Activated T-helper 17 cell treated with anti-CD3 and anti-CD28 coated beads, Interleukin-2, amount 50 U/mL, for 72 hours (primary cell): ENCODE results near the gene UFC1. TPM values are rescaled to one million over a fixed set of nuclear protein-coding genes. Genes with fewer than 3 reads are reported as not detected.
A peak's percentile ranks its signal among the peaks of the same experiment; 100 is the strongest.

Experiments used
- ATAC-seq: fragments of 150-1000 bp; cut with Tn5 transposase; replicated peaks from 2 replicates; pipeline ENCODE4 v1.10.0; 2021; ENCODE audit warnings: mild to moderate bottlenecking, moderate library complexity
- H3K27ac Mint-ChIP-seq: one replicate; pipeline ENCODE4 v1.8.0; 2022; ENCODE audit warnings: mixed read lengths
- H3K27me3 Mint-ChIP-seq: one replicate; pipeline ENCODE4 v1.8.0; 2022; ENCODE audit warnings: mixed read lengths
- H3K36me3 Mint-ChIP-seq: one replicate; pipeline ENCODE4 v1.8.0; 2022; ENCODE audit warnings: low read depth, mild to moderate bottlenecking, mixed read lengths
- H3K4me1 Mint-ChIP-seq: one replicate; pipeline ENCODE4 v1.8.0; 2022; ENCODE audit warnings: mixed read lengths
- H3K4me3 Mint-ChIP-seq: one replicate; pipeline ENCODE4 v1.8.0; 2022; ENCODE audit warnings: mild to moderate bottlenecking, mixed read lengths
- H3K9me3 Mint-ChIP-seq: one replicate; pipeline ENCODE4 v1.8.0; 2022; ENCODE audit warnings: mixed read lengths
- total RNA-seq, 2 donors: library from RNA; stranded (reverse); gene quantifications; one replicate each; pipeline ENCODE4 v1.2.3, GENCODE V29; 2022

UFC1 gene
- total RNA-seq, 2 donors from 2014 or later = 184 to 209 TPM

GRCh38 chr1:161171696-161172095, 17.9 kb downstream of the UFC1 start:
- Mint-ChIP-seq H3K27me3 (no peaks in the 10 kb centered on the region), H3K4me1 (peaks cover 39% of the 10 kb centered on the region), H3K27ac (peak overlapping the region; percentile 69), H3K36me3 (peaks cover 89% of the 10 kb centered on the region), H3K9me3 (no peaks in the 10 kb centered on the region), H3K4me3 (no peak overlapping the region)
- ATAC-seq = no peak

DNA sequence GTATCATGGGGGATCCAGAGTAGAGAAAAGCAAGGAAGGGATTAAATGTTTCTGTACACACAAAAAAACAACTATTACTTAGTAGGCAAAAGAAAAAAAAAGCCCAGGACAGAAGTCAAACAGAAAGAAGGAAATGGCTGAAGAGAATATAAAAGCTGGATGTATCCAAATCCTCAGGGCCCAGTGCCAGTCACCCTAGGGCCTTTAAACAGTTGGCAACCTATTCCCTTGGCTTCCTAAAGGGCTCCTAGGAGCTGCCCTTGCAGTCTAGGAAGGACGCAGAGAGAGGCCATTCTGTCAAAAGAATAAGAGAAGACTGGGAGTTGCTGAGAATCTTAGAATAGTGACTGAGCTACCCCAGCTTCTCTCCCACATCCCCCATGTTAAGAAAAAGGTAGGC, 18.6 kb downstream of the UFC1 start:
- peaks cover 94% of the 10 kb centered on the region for H3K36me3 Mint-ChIP-seq
- H3K4me1 Mint-ChIP-seq = peaks cover 39% of the 10 kb centered on the region
- H3K27me3 Mint-ChIP-seq = no peaks in the 10 kb centered on the region

DNA sequence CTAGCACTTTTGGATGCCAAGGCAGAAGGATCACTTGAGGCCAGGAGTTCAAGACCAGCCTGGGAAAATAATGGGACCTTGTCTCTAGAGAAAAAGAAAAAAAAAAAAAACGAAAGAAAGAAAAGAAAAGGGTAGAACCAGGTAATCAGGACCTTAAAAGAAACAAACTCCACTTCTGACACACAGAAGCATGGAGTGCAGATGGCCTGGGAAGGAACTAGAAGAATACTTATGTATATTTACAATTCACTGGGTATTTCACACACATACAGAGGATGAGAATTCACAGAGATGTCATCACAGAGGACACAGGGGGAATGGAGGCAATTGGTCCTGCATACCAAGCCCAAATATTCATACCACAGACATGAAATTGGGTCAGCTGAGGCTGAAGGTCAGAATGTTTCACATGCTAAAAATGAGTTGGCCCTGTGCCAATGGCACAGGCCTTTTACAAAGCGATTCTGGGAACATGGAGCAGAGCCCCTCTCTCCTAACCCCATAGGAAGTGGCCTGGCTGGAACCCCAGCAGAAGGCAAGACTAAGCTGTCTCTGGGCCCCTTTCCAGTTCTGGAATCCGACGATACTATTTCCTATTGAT, 19.1 kb downstream of the UFC1 start:
- Mint-ChIP-seq H3K9me3 (no peaks in the 10 kb centered on the region), H3K27ac (peak overlapping the region; percentile 69), H3K4me3 (no peak overlapping the region), H3K27me3 (no peaks in the 10 kb centered on the region), H3K36me3 (peaks cover 93% of the 10 kb centered on the region), H3K4me1 (peaks cover 37% of the 10 kb centered on the region)
- ATAC-seq = no peak

More for the DNA sequence above, 18.6 kb downstream of the UFC1 start:
- no peak for ATAC-seq
- Mint-ChIP-seq H3K9me3 (no peaks in the 10 kb centered on the region), H3K4me3 (no peak overlapping the region), H3K27ac (peak overlapping the region; percentile 69)

- peaks cover 84% of the 10 kb centered on the region for H3K36me3 Mint-ChIP-seq
- H3K27me3 Mint-ChIP-seq = no peaks in the 10 kb centered on the region
- no peak for ATAC-seq
- no peaks in the 10 kb centered on the region for H3K9me3 Mint-ChIP-seq
- H3K4me1 Mint-ChIP-seq = peaks cover 32% of the 10 kb centered on the region
- no peak overlapping the region for H3K4me3 Mint-ChIP-seq
- H3K27ac Mint-ChIP-seq = peak overlapping the region; percentile 69
Observed at GRCh38 chr1:161173711-161174110, 19.9 kb downstream of the UFC1 start.

- Mint-ChIP-seq H3K27me3 (no peaks in the 10 kb centered on the region), H3K4me3 (peak overlapping the region; percentile 99), H3K36me3 (peaks cover 72% of the 10 kb centered on the region), H3K27ac (peak overlapping the region; percentile 98), H3K9me3 (no peaks in the 10 kb centered on the region), H3K4me1 (peaks cover 32% of the 10 kb centered on the region)
- ATAC-seq = no peak
Observed at GRCh38 chr1:161174911-161175310, 21.1 kb downstream of the UFC1 start.

GRCh38 chr1:161175771-161176453, 22.1 kb downstream of the UFC1 start:
- Mint-ChIP-seq H3K4me1 (peaks cover 38% of the 10 kb centered on the region), H3K9me3 (no peaks in the 10 kb centered on the region), H3K36me3 (peaks cover 62% of the 10 kb centered on the region), H3K27me3 (no peaks in the 10 kb centered on the region), H3K4me3 (peak overlapping the region; percentile 99), H3K27ac (peak overlapping the region; percentile 98)
- no peak for ATAC-seq

- no peak for ATAC-seq
- Mint-ChIP-seq H3K27me3 (no peaks in the 10 kb centered on the region), H3K27ac (peak overlapping the region; percentile 98), H3K4me3 (peak overlapping the region; percentile 99), H3K36me3 (peaks cover 56% of the 10 kb centered on the region), H3K4me1 (peaks cover 35% of the 10 kb centered on the region), H3K9me3 (no peaks in the 10 kb centered on the region)
Observed at GRCh38 chr1:161176468-161177111, 22.8 kb downstream of the UFC1 start.

GRCh38 chr1:161177112-161177935, 23.5 kb downstream of the UFC1 start, which contains the start of gene B4GALT3:
Gene B4GALT3 (minus strand): TSS chr1:161177507. CDS start chr1:161176060, 1,447 bp downstream.
- Mint-ChIP-seq H3K4me1 (peaks cover 41% of the 10 kb centered on the region), H3K36me3 (peaks cover 48% of the 10 kb centered on the region), H3K9me3 (no peaks in the 10 kb centered on the region), H3K27me3 (no peaks in the 10 kb centered on the region), H3K27ac (peak within 1 kb of the TSS; percentile 98), H3K4me3 (peak within 1 kb of the TSS; percentile 99)
- ATAC-seq = peak; percentile 86

- Mint-ChIP-seq H3K27me3 (no peaks in the 10 kb centered on the region), H3K27ac (peak overlapping the region; percentile 98), H3K4me1 (peaks cover 46% of the 10 kb centered on the region), H3K36me3 (peaks cover 43% of the 10 kb centered on the region), H3K4me3 (peak overlapping the region; percentile 99), H3K9me3 (no peaks in the 10 kb centered on the region)
- no peak for ATAC-seq
Observed at GRCh38 chr1:161177936-161178244, 24.1 kb downstream of the UFC1 start.

- Mint-ChIP-seq H3K9me3 (no peaks in the 10 kb centered on the region), H3K4me1 (peaks cover 49% of the 10 kb centered on the region), H3K4me3 (peak overlapping the region; percentile 44), H3K36me3 (peaks cover 24% of the 10 kb centered on the region), H3K27me3 (no peaks in the 10 kb centered on the region), H3K27ac (peak overlapping the region; percentile 98)
- no peak for ATAC-seq
Observed at GRCh38 chr1:161179698-161180097, 25.9 kb downstream of the UFC1 start.

- no peak for ATAC-seq
- Mint-ChIP-seq H3K36me3 (peaks cover 15% of the 10 kb centered on the region), H3K4me1 (peaks cover 48% of the 10 kb centered on the region), H3K4me3 (peak overlapping the region; percentile 44), H3K9me3 (no peaks in the 10 kb centered on the region), H3K27me3 (no peaks in the 10 kb centered on the region), H3K27ac (peak overlapping the region; percentile 98)
Observed at GRCh38 chr1:161180639-161181038, 26.9 kb downstream of the UFC1 start.

DNA sequence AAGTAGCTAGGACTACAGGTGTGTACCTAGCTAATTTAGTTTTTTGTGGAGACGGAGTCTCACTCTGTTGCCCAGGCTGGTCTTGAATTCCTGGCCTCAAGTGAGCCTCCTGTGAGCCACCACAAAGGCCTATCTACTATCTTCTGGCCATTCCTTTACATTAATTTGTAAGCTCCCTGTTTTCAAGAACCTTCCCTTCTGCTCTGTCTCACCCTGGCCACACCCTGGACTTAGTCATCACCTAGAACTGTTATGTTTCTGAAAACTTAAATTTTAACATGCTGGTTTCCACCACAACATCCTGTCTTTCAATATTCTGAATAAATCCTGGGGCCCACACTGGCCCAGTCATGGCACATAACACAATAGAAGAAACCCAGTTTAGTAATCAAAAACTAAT, 28.4 kb downstream of the UFC1 start:
- Mint-ChIP-seq H3K4me3 (peak overlapping the region; percentile 69), H3K4me1 (peaks cover 50% of the 10 kb centered on the region), H3K27ac (peak overlapping the region; percentile 98), H3K27me3 (no peaks in the 10 kb centered on the region), H3K9me3 (no peaks in the 10 kb centered on the region), H3K36me3 (peaks cover 3% of the 10 kb centered on the region)
- ATAC-seq = peak; percentile 82

- Mint-ChIP-seq H3K4me3 (peak overlapping the region; percentile 69), H3K27ac (peak overlapping the region; percentile 85), H3K9me3 (no peaks in the 10 kb centered on the region), H3K36me3 (no peaks in the 10 kb centered on the region), H3K4me1 (peaks cover 62% of the 10 kb centered on the region), H3K27me3 (no peaks in the 10 kb centered on the region)
- peak; percentile 71 for ATAC-seq
Observed at GRCh38 chr1:161185282-161185682, 31.5 kb downstream of the UFC1 start.

DNA sequence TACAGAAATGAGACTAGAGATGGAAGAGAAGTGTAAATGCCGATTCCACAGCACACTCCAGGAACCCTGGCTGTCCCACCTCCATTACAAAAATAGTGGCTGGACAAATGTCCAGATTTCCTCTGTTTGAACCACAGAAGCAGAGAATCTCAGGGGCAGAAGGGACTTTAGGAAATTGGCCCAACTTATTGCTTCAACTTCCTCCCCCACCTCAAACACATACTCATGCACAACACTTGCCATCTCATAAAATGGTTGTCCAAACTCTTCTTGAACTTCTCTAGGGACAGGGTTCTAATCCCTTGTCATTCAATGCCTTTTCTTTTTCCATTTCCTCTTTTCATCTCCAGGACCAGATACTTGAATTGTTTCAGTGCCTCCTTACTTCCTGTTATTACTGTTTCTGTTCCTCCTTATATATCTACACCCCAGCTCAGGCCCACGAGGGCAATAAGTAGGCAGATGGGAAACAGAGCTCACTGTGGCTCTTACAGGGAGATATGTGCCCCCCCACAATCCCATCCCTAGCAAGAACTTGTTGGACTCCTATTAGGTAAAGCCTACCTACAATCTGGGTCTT, 32.0 kb downstream of the UFC1 start:
- Mint-ChIP-seq H3K4me1 (peaks cover 57% of the 10 kb centered on the region), H3K36me3 (no peaks in the 10 kb centered on the region), H3K9me3 (no peaks in the 10 kb centered on the region), H3K4me3 (peak overlapping the region; percentile 69), H3K27me3 (no peaks in the 10 kb centered on the region), H3K27ac (peak overlapping the region; percentile 85)
- no peak for ATAC-seq
